GM23338 (cell line): ENCODE results near the gene STK24. TPM values are rescaled to one million over a fixed set of nuclear protein-coding genes. Genes with fewer than 3 reads are reported as not detected.
A peak's percentile ranks its signal among the peaks of the same experiment; 100 is the strongest.

ENCODE experiments used
- ATAC-seq: fragments of 200-7000 bp; cut with Tn5 transposase; 3 replicates; pipeline ENCODE4 v1.9.1; 2020
- DNase-seq: peaks from one replicate; pipeline ENCODE4 v3.0.0-alpha.2; 2015; ENCODE audit warnings: low spot score
- H2AFZ ChIP-seq: fragments of 200-600 bp; sonication (generic); 2 replicates; pipeline ENCODE4 v1.8.0; 2016; ENCODE audit warnings: antibody characterized with exemption, mild to moderate bottlenecking, moderate library complexity
- H3F3A ChIP-seq: fragments of 200-600 bp; sonication (generic); replicated peaks from 2 replicates; pipeline ENCODE4 v1.8.0; 2017; ENCODE audit warnings: antibody characterized with exemption, mixed run types, low read depth
- H3K27ac ChIP-seq: fragments of 200-600 bp; sonication (generic); 2 replicates; pipeline ENCODE4 v1.6.1; 2016; ENCODE audit warnings: low read depth
- H3K27me3 ChIP-seq: fragments of 200-600 bp; sonication (generic); 2 replicates; pipeline ENCODE4 v1.8.0; 2016; ENCODE audit warnings: mild to moderate bottlenecking, mixed run types, moderate library complexity; ENCODE audit not compliant: insufficient read depth
- H3K36me3 ChIP-seq: fragments of 200-600 bp; sonication (generic); 2 replicates; pipeline ENCODE4 v1.8.0; 2016; ENCODE audit warnings: mild to moderate bottlenecking; ENCODE audit not compliant: insufficient read depth
- H3K4me1 ChIP-seq: fragments of 200-600 bp; sonication (generic); 2 replicates; pipeline ENCODE4 v1.8.0; 2016; ENCODE audit warnings: mild to moderate bottlenecking, moderate library complexity; ENCODE audit not compliant: insufficient read depth
- H3K4me2 ChIP-seq: fragments of 200-600 bp; sonication (generic); 2 replicates; pipeline ENCODE4 v1.7.1; 2017; ENCODE audit warnings: mixed run types
- H3K4me3 ChIP-seq: fragments of 200-600 bp; sonication (generic); 2 replicates; pipeline ENCODE4 v1.6.1; 2016; ENCODE audit warnings: mixed run types
- H3K79me2 ChIP-seq: fragments of 200-600 bp; sonication (generic); replicated peaks from 2 replicates; pipeline ENCODE4 v1.8.0; 2017; ENCODE audit warnings: mild to moderate bottlenecking; ENCODE audit not compliant: insufficient read depth
- H3K9me2 ChIP-seq: fragments of 200-600 bp; sonication (generic); 2 replicates; pipeline ENCODE4 v1.8.0; 2017; ENCODE audit not compliant: insufficient read depth
- H4K20me1 ChIP-seq: fragments of 200-600 bp; sonication (generic); replicated peaks from 2 replicates; pipeline ENCODE4 v1.8.0; 2017; ENCODE audit warnings: mild to moderate bottlenecking; ENCODE audit not compliant: insufficient read depth
- H3K27ac Mint-ChIP-seq: 2 replicates; pipeline ENCODE4 v1.8.0; 2020; ENCODE audit warnings: inconsistent platforms, mild to moderate bottlenecking, moderate library complexity, mixed read lengths
- H3K27me3 Mint-ChIP-seq: 3 replicates; pipeline ENCODE4 v1.8.0; 2022; ENCODE audit warnings: low read depth, mild to moderate bottlenecking, moderate library complexity, mixed read lengths, inconsistent platforms; ENCODE audit not compliant: insufficient read depth, poor library complexity
- H3K36me3 Mint-ChIP-seq: 3 replicates; pipeline ENCODE4 v1.8.0; 2021; ENCODE audit warnings: low read depth, mild to moderate bottlenecking, inconsistent platforms, moderate library complexity, mixed read lengths
- H3K4me1 Mint-ChIP-seq: 3 replicates; pipeline ENCODE4 v1.8.0; 2020; ENCODE audit warnings: mild to moderate bottlenecking, inconsistent platforms, mixed read lengths
- H3K4me3 Mint-ChIP-seq: 3 replicates; pipeline ENCODE4 v1.8.0; 2021; ENCODE audit warnings: moderate library complexity, mild to moderate bottlenecking, inconsistent platforms, mixed read lengths
- H3K9me3 Mint-ChIP-seq: 3 replicates; pipeline ENCODE4 v1.8.0; 2020; ENCODE audit warnings: moderate library complexity, mild to moderate bottlenecking, inconsistent platforms, mixed read lengths
- CREB1 ChIP-seq: fragments of 250-450 bp; sonication (Bioruptor Pico); IDR thresholded peaks from 2 replicates; pipeline ENCODE4 v1.5.0; 2020; ENCODE audit warnings: low read depth, mild to moderate bottlenecking, moderate library complexity
- ETS1 ChIP-seq: IDR thresholded peaks from 2 replicates; pipeline ENCODE4 v1.6.1; 2016; ENCODE audit warnings: antibody characterized with exemption
- EZH2 ChIP-seq: fragments of 200-600 bp; sonication (generic); IDR thresholded peaks from one replicate; pipeline ENCODE4 v1.8.0; 2017; ENCODE audit warnings: antibody characterized with exemption, mild to moderate bottlenecking, low read depth; ENCODE audit not compliant: unreplicated experiment
- EZH2phosphoT487 ChIP-seq: fragments of 200-600 bp; sonication (generic); IDR thresholded peaks from one replicate; pipeline ENCODE4 v1.8.1; 2018; ENCODE audit warnings: antibody characterized with exemption; ENCODE audit not compliant: unreplicated experiment
- JUNB ChIP-seq: IDR thresholded peaks from one replicate; pipeline ENCODE4 v1.6.1; 2016; ENCODE audit warnings: antibody characterized with exemption; ENCODE audit not compliant: unreplicated experiment
- NANOG ChIP-seq: IDR thresholded peaks from 2 replicates; pipeline ENCODE4 v1.6.1; 2016; ENCODE audit warnings: antibody characterized with exemption, borderline replicate concordance
- REST ChIP-seq: IDR thresholded peaks from one replicate; pipeline ENCODE4 v1.6.1; 2018; ENCODE audit warnings: antibody characterized with exemption; ENCODE audit not compliant: unreplicated experiment
- STAT1 ChIP-seq: IDR thresholded peaks from one replicate; pipeline ENCODE4 v1.6.1; 2016; ENCODE audit warnings: antibody characterized with exemption; ENCODE audit not compliant: unreplicated experiment
- ZNF114 ChIP-seq: fragments of 250-450 bp; sonication (Bioruptor Pico); IDR thresholded peaks from 2 replicates; pipeline ENCODE4 v1.5.0; 2020; ENCODE audit warnings: mild to moderate bottlenecking, moderate library complexity
- ZNF331 ChIP-seq: fragments of 250-450 bp; sonication (Bioruptor Pico); IDR thresholded peaks from 2 replicates; pipeline ENCODE4 v1.5.0; 2020; ENCODE audit warnings: low read depth, mild to moderate bottlenecking, moderate library complexity
- polyA plus RNA-seq: library from polyadenylated mRNA; unstranded; fragments of >200 nt; fragmentation: Nextera tagmentation; extraction: Ambion mirVana; gene quantifications from 2 replicates; pipeline ENCODE4 v1.2.1, GENCODE V29; 2016
- total RNA-seq: library from RNA; depleted of rRNA; stranded (reverse); fragments of >200 nt; shearing (Covaris generic); gene quantifications from 2 replicates; pipeline ENCODE4 v1.2.3, GENCODE V29; 2014

Gene STK24
- total and polyA plus RNA-seq, 2 experiments from 2014 or later, result 56.5 to 144 TPM

GRCh38 chr13:98485561-98485960, 91.3 kb downstream of the STK24 start:
- ATAC-seq (no peak), DNase-seq (no peak)
- H3K4me3 ChIP-seq, result no peak overlapping the region
- Mint-ChIP-seq H3K27ac (peak overlapping the region; percentile 95), H3K9me3 (no peaks in the 10 kb centered on the region), H3K4me3 (peak overlapping the region; percentile 54; the same call in 2 of the 3 replicates), H3K27me3 (peaks cover 11% of the 10 kb centered on the region), H3K36me3 (peaks cover 9% of the 10 kb centered on the region; the same call in 2 of the 3 replicates), H3K4me1 (peaks cover 90% of the 10 kb centered on the region)
- H3K79me2 ChIP-seq, result peaks cover 99% of the 10 kb centered on the region
- H3F3A ChIP-seq, result peaks cover 8% of the 10 kb centered on the region; the same call in 1 of the 2 replicates
- peaks cover 83% of the 10 kb centered on the region for H3K4me1 ChIP-seq
- H3K27ac ChIP-seq, result peak overlapping the region; percentile 92
- no peaks in the 10 kb centered on the region for H3K9me2 ChIP-seq
- H3K27me3 ChIP-seq, result no peaks in the 10 kb centered on the region
- H3K4me2 ChIP-seq, result peak overlapping the region; percentile 67
- peaks cover 78% of the 10 kb centered on the region for H4K20me1 ChIP-seq
- H3K36me3 ChIP-seq, result peaks cover 3% of the 10 kb centered on the region; the same call in 1 of the 2 replicates
- no peak for TF ChIP-seq EZH2
- no peak for TF ChIP-seq EZH2phosphoT487
- TF ChIP-seq ZNF114 (CRISPR knock-in tag), result no peak
- no peak for TF ChIP-seq NANOG
- no peak for TF ChIP-seq JUNB
- no peak for TF ChIP-seq STAT1
- TF ChIP-seq CREB1 (CRISPR knock-in tag), result no peak
- no peak for TF ChIP-seq ETS1
- no peak for TF ChIP-seq ZNF331 (CRISPR knock-in tag)
- TF ChIP-seq REST, result no peak
- H2AFZ ChIP-seq, result no peak overlapping the region
